Natural killer cell (primary cell): ENCODE data around the gene RPL22. TPM values are rescaled to one million over a fixed set of nuclear protein-coding genes. Genes with fewer than 3 reads are reported as not detected.

Experiments
- ATAC-seq, 3 donors: fragments of 150-1000 bp in 2 of 3; fragments of 200-7000 bp in 1 of 3; cut with Tn5 transposase; 1 replicate in 1 of 3; 2 replicates in 2 of 3; pipeline ENCODE4 v1.10.0; 2021; ENCODE audit warnings: mild to moderate bottlenecking in 2 of 3, moderate library complexity in 2 of 3
- DNase-seq, 2 donors: peaks; one replicate each; pipeline versions ENCODE4 v3.0.0 to v3.0.0-alpha.2; 2013 to 2021; ENCODE audit warnings: mixed read lengths in 1 of 2
- H3K27ac ChIP-seq: one replicate; pipeline ENCODE4 v1.5.1; 2013; ENCODE audit warnings: mild to moderate bottlenecking, low read length
- H3K27me3 ChIP-seq: one replicate; pipeline ENCODE4 v1.6.1; 2013; ENCODE audit warnings: low read length; ENCODE audit not compliant: control insufficient read depth, insufficient read depth
- H3K36me3 ChIP-seq: one replicate; pipeline ENCODE4 v1.6.1; 2013; ENCODE audit warnings: low read length; ENCODE audit not compliant: control insufficient read depth, insufficient read depth
- H3K4me1 ChIP-seq: one replicate; pipeline ENCODE4 v1.6.1; 2013; ENCODE audit warnings: low read length; ENCODE audit not compliant: control insufficient read depth, insufficient read depth
- H3K4me3 ChIP-seq: one replicate; pipeline ENCODE4 v1.5.1; 2013; ENCODE audit warnings: low read length
- H3K9me3 ChIP-seq: one replicate; pipeline ENCODE4 v1.6.1; 2013; ENCODE audit warnings: low read length; ENCODE audit not compliant: control insufficient read depth, insufficient read depth
- H3K27ac Mint-ChIP-seq, 2 donors: one replicate each; pipeline ENCODE4 v1.8.0; 2022; ENCODE audit warnings: mild to moderate bottlenecking in 2 of 2, mixed read lengths in 2 of 2, moderate library complexity in 1 of 2
- H3K27me3 Mint-ChIP-seq, 2 donors: one replicate each; pipeline ENCODE4 v1.8.0; 2022; ENCODE audit warnings: low read depth in 2 of 2, mixed read lengths in 2 of 2
- H3K36me3 Mint-ChIP-seq: one replicate; pipeline ENCODE4 v1.8.0; 2022; ENCODE audit warnings: mixed read lengths
- H3K4me1 Mint-ChIP-seq, 2 donors: one replicate each; pipeline ENCODE4 v1.8.0; 2022; ENCODE audit warnings: mixed read lengths in 2 of 2
- H3K4me3 Mint-ChIP-seq: one replicate; pipeline ENCODE4 v1.8.0; 2022; ENCODE audit warnings: mild to moderate bottlenecking, moderate library complexity, mixed read lengths
- H3K9me3 Mint-ChIP-seq, 2 donors: one replicate each; pipeline ENCODE4 v1.8.0; 2022; ENCODE audit warnings: mixed read lengths in 2 of 2
- CTCF ChIP-seq: fragments of 200-600 bp; IDR thresholded peaks from one replicate; pipeline ENCODE4 v1.8.0; 2022; ENCODE audit warnings: antibody characterized with exemption
- WGBS: methylation state at CpG from one replicate; pipeline ENCODE4 v1.1.7; 2013; ENCODE audit warnings: missing lambda C conversion rate; ENCODE audit not compliant: insufficient coverage; 5-methylcytosine and 5-hydroxymethylcytosine counted together
- intact Hi-C: fragments of 100-400 bp; cut with micrococcal nuclease; formaldehyde crosslinking; loops from one replicate; pipeline ENCODE4 v1.14.2; 2022
- total RNA-seq, 4 donors: library from RNA; stranded (reverse); fragments of 120-200 nt in 1 of 4; gene quantifications; one replicate each; pipeline versions ENCODE4 v1.2.3 to v1.2.4, GENCODE V29; 2013 to 2022

RPL22 gene
- 100 to 1,000 TPM; 210 to 239 (median 228) TPM for total RNA-seq
- 463 TPM for total RNA-seq (2013)

DNA sequence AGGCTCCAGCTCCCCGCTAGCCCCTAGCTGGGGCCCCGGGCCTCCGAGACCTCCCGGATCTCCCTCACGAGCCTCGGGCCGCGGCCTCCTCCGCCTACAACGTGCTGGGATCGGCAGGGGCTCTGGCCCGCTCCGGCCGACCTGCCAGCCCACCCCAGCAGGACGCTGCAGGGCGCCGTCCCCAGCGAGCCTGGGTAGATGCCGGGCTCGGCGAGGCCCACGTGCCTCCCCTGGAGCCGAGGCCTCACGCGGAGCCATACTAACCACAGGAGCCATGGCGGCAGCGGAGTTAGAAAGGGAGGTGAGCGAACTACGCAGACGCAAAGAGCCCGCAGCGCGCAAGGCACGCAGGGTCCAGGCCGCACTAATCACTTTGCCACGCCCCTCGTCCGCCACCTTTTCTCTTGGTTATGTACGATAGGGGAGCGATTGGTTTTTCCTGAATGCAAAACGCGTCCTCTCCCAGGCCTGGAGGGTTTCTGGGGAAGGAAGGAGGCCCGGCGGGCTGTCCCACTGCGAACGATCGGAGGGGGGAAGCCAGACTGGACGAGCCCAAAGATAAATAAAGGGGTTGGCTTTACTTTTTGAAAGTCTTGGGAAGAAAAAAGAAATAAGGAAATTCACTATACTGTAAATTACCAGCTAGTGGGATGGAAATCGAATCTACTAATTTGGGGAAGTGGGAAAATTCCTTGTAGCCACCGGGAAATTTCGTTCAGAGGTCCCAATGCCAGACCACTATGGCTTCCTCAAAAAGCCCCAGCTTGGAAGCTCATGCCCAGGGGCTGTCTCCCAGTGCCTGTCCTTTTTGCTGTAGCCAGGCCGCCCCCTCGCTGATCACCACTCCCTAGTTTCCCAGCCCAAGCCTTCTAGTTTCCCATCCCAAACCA, at the start of gene RPL22:
TSS of gene RPL22 (minus strand) at position 298 of the 890 bp plus-strand sequence. CDS start at position 276, 22 bp downstream.
- Mint-ChIP-seq H3K27me3 (no peaks in the 10 kb centered on the region), H3K4me1 (peaks cover 41 to 52% of the 10 kb centered on the region in 2 donors), H3K27ac (peak within 1 kb of the TSS; percentile 70 to 91), H3K9me3 (no peaks in the 10 kb centered on the region), H3K36me3 (peaks cover 9% of the 10 kb centered on the region), H3K4me3 (peak within 1 kb of the TSS; percentile 87)
- intact Hi-C loops: no loop called here
- no peaks in the 10 kb centered on the region for H3K27me3 ChIP-seq
- peak within 1 kb of the TSS; percentile 60 for H3K27ac ChIP-seq
- peak; percentile 85 to 99 for DNase-seq
- peak within 1 kb of the TSS; percentile 82 for H3K4me3 ChIP-seq
- H3K4me1 ChIP-seq: peaks cover 22% of the 10 kb centered on the region
- H3K9me3 ChIP-seq: no peaks in the 10 kb centered on the region
- ATAC-seq: peak; percentile 95 to 97 (median 97)
- WGBS: 2% methylated on average over 53 of the region's 53 CpGs
- TF ChIP-seq CTCF: no peak
- peaks cover 16% of the 10 kb centered on the region for H3K36me3 ChIP-seq

GRCh38 chr1:6248161-6248776, 48.9 kb upstream of the RPL22 start:
- no peak for DNase-seq
- Mint-ChIP-seq H3K27me3 (peaks cover 11 to 30% of the 10 kb centered on the region in 2 donors), H3K4me3 (peak overlapping the region; percentile 25), H3K4me1 (peaks cover 0 to 8% of the 10 kb centered on the region in 2 donors), H3K27ac (no peak overlapping the region), H3K36me3 (no peaks in the 10 kb centered on the region), H3K9me3 (no peaks in the 10 kb centered on the region)
- ATAC-seq: no peak
- Histone ChIP-seq H3K27ac (no peak overlapping the region), H3K4me1 (peaks cover 31% of the 10 kb centered on the region), H3K36me3 (no peaks in the 10 kb centered on the region), H3K9me3 (no peaks in the 10 kb centered on the region), H3K4me3 (no peak overlapping the region), H3K27me3 (peaks cover 39% of the 10 kb centered on the region)
- WGBS: 91% methylated on average over 14 of the region's 14 CpGs
- no peak for TF ChIP-seq CTCF
- intact Hi-C loops: loop anchor here (5.0 kb wide), 1 partner anchor 49 kb away; no protein-coding TSS in a partner anchor

DNA sequence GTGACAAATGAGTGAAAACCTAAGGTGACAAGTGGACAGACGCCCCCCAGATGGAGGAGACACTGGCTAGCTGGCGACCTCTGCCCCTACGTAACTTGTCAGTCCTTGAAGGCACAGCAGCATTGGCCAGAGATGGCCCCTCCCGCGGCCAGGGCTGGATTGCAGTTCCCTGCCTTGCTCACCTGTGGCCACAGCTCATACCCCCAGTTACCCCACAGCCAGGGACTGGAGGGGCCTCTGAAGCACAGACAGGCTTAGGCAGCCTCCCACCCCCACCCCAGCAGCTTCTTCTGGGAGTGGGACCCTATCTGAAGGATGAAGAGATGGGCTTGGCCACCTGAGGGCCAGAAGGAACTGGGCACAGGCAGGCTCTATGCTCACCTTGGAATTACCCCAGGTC, 48.3 kb upstream of the RPL22 start:
- H3K36me3 Mint-ChIP-seq: no peaks in the 10 kb centered on the region
- TF ChIP-seq CTCF: no peak
- 84% methylated on average over 5 of the region's 5 CpGs for WGBS
- no peak for DNase-seq
- no peak overlapping the region for H3K4me3 Mint-ChIP-seq
- H3K27ac Mint-ChIP-seq: no peak overlapping the region
- no peak for ATAC-seq
- peaks cover 0 to 8% of the 10 kb centered on the region in 2 donors for H3K4me1 Mint-ChIP-seq
- Histone ChIP-seq H3K4me1 (peaks cover 31% of the 10 kb centered on the region), H3K9me3 (no peaks in the 10 kb centered on the region), H3K36me3 (no peaks in the 10 kb centered on the region), H3K27ac (no peak overlapping the region), H3K4me3 (no peak overlapping the region), H3K27me3 (peaks cover 45% of the 10 kb centered on the region)
- peaks cover 11 to 33% of the 10 kb centered on the region in 2 donors for H3K27me3 Mint-ChIP-seq
- intact Hi-C loops: loop anchor here (5.0 kb wide), 1 partner anchor 50 kb away; no protein-coding TSS in a partner anchor
- no peaks in the 10 kb centered on the region for H3K9me3 Mint-ChIP-seq
